Medulla oblongata (tissue), 1 donor: Measurements from ENCODE around the gene CYP26A1.
"Not testable (repeated sequence)": the region's sequence is repeated elsewhere in the genome, so short reads cannot be mapped to it uniquely, and the experiment has no call there.

Experiments
- DNase-seq: peaks from one replicate; pipeline ENCODE4 v3.0.0-alpha.2; 2015; ENCODE audit errors: extremely low spot score

Gene CYP26A1

GRCh38 chr10:93080350-93081046 lies 6.8 kb downstream of the CYP26A1 start:
- DNase-seq = peak; percentile 57

GRCh38 chr10:93081318-93081717 lies 7.6 kb downstream of the CYP26A1 start:
- DNase-seq = no peak

- DNase-seq = no peak
These were observed 8.1 kb downstream of the CYP26A1 start for GRCh38 chr10:93081834-93082233.

GRCh38 chr10:93083743-93084539 lies 10.2 kb downstream of the CYP26A1 start:
- DNase-seq = no peak

- no peak for DNase-seq
These were observed 11.7 kb downstream of the CYP26A1 start for GRCh38 chr10:93085272-93085859.

- no peak for DNase-seq
These were observed 12.6 kb downstream of the CYP26A1 start for GRCh38 chr10:93086289-93086688.

- DNase-seq = no peak
These were observed 14.2 kb downstream of the CYP26A1 start for GRCh38 chr10:93087846-93088245.

- DNase-seq = no peak
These were observed 14.8 kb downstream of the CYP26A1 start for GRCh38 chr10:93088466-93088865.

- no peak for DNase-seq
These were observed 16.9 kb downstream of the CYP26A1 start for GRCh38 chr10:93090619-93091018.

- DNase-seq = no peak
These were observed 18.3 kb downstream of the CYP26A1 start for GRCh38 chr10:93091960-93092359.

- no peak for DNase-seq
These were observed 21.5 kb downstream of the CYP26A1 start for GRCh38 chr10:93095225-93095624.

- DNase-seq = no peak
These were observed 23.2 kb downstream of the CYP26A1 start for GRCh38 chr10:93096901-93097300.

GRCh38 chr10:93097386-93097785 lies 23.7 kb downstream of the CYP26A1 start:
- DNase-seq = no peak

GRCh38 chr10:93098816-93099215 lies 25.1 kb downstream of the CYP26A1 start:
- no peak for DNase-seq

- DNase-seq = no peak
These were observed 26.0 kb downstream of the CYP26A1 start for GRCh38 chr10:93099670-93100069.

GRCh38 chr10:93101148-93101547 lies 27.5 kb downstream of the CYP26A1 start:
- DNase-seq = not testable (repeated sequence)

- no peak for DNase-seq
These were observed 30.3 kb downstream of the CYP26A1 start for GRCh38 chr10:93103953-93104352.

- DNase-seq = no peak
These were observed 33.0 kb downstream of the CYP26A1 start for GRCh38 chr10:93106631-93107072.

GRCh38 chr10:93110472-93111146 lies 36.9 kb downstream of the CYP26A1 start:
- no peak for DNase-seq

- no peak for DNase-seq
These were observed 39.3 kb downstream of the CYP26A1 start for GRCh38 chr10:93113042-93113441.

GRCh38 chr10:93115661-93116383 lies 42.1 kb downstream of the CYP26A1 start:
- DNase-seq = peak; percentile 53
